Bone marrow (tissue), 2 donors: Measurements from ENCODE around the gene HERC2.

ENCODE experiments used
- DNase-seq, 2 donors: peaks; one replicate each; lab custom pipeline; 2025; lab: John Stamatoyannopoulos, UW

The HERC2 gene

GRCh38 chr15:28097656-28098359 lies 224.2 kb downstream of the HERC2 start:
- no peak for DNase-seq

DNA sequence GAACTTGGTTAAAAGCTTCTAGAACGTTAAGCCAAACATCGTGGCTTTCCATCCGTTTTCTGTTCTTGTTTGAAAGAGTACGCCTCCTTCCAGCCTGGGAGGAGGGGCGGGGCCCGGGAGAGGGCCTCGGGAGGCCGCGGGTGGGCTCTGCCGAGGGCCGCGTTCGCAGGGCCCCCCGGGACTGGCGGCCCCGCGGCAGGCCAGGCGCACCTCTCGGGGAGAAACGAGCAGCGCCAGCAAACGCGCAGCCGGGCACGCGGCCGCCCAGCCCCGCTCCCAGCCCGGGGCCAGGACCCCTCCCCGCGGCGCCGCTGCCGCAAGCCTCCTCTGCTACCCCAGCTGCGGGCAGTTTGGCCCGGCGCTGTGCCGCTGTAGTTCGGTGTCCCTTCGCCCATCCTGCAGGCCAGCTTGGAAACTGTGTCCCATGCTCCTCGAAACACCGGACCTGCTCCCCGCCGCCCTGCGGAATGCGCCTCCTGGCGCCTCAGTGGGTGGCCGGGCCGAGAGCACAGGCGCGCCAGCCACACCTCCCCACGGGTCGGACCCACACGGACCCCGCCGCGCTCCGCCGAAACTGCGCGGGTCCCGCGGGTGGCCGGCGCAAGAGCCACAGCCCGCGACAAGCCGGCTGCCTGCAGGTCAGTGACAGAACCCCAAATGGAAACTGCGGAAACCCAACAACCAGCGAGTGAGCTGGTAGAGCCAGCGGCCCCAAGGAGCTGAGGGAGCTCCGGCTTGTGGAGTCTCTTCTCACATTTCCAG lies 225.1 kb downstream of the HERC2 start:
- DNase-seq = no peak

- DNase-seq = no peak
Measured at GRCh38 chr15:28096411-28096669, 225.6 kb downstream of the HERC2 start.

GRCh38 chr15:28094732-28095521 lies 227.1 kb downstream of the HERC2 start:
- DNase-seq = no peak

DNA sequence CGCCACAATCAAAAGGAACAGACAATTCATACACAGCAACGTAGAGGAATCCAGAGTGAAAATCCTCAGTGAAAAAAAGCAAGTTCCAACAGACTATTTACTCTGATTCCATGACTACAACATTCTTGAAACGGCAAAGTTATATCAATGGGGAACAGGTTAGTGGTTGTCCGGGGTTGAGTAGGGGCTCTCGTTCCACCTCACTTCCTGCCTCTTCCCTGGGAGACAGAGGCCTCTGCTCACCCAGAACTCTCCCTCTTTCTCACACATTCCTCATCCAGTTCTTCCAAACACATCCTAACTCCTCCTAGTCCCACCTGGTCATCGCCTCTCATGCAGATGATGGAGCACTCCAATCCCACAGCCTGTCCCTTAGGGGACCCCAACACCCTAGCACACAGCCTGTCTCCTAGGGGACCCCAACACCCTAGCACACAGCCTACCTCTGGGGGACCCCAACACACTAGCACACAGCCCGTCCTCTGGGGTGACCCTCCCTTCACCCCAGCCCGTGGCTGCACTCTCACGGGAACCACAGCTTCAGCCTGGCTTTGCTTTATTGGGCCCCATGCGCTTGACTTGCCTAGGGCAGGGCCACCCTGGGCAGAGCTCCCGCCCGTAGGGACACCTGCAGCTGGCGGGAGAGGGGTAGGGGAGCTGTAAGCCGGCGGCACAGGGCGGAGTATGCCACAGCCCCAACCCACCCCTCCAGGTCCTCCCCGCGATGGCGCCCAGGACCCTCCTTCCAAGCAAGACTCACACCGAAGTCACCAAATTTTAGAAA lies 228.0 kb downstream of the HERC2 start:
- DNase-seq = no peak

DNA sequence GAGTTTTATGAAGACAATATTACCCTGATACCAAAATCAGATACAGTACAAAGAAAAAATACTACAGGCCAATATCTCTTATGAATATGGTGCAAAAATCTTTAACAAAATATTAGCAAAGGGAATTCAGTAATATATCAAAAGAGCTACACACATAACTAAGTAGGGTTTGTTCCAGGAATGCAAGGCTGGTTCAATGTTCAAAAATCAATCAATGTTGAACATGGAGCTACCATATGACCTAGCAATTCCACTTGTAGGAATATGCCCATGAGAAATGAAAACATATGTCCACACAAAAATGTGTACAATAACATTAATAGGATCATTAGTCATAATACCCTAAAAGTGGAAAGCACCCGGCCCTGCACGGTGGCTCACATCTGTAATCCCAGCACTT lies 230.7 kb downstream of the HERC2 start:
- no peak for DNase-seq

DNA sequence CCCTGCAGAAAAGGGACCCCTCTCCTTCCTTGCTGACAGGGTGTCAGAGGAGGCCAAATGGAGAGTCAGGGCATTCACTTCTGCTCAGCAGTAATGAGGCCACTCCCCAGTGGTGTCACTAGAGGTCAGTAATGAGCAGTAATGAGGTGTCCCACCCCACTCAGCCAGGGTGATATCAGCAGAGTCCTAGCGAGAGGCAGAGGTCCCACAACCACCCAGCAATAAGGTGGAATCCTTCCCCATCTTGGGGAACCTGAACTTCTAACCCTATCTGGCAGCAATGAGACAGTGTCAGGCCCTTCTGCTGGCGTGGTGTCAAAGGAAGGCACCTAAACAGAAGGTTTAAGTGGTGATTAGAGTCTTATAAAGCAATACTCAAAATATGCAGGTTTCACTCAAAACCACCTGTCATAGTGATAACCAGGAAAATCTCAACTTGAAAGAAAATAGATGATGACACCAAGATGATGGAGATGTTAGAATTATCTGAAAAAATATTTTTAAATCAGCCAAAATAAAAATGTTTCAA lies 235.7 kb downstream of the HERC2 start:
- DNase-seq = peak in 1 of 2 donors; percentile 26

DNA sequence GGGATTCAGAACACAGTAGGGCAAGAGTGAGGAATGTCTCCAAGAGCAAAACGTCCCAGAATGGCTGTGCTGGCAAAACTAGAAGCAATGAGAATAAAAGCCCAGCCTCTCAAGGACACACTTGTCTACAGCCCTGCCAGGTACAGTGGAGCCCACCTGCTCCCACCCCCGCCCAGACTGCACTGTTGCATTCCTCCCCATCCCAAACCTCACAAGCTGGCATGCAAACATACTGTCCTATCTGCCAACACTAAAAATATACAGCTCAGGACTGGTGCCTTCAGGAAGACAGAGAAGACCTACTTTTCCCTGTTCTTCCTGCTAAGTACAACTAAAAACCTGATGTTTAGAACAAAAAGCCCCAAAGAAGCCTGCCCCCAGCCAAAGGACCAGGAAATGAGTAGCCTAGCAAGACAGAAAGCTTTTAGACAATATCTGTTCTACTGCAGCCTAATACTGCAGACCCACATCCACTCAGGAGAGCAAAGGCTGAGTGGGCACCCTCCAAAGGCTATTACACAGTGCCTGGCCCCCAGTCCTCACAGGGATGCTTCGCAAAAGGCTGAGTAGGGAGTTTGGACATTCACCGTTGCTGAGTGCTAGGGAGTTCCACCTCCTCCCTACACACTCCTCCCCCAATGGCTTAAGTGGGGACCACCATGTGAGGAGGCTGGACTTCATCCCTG lies 236.3 kb downstream of the HERC2 start:
- no peak for DNase-seq

DNA sequence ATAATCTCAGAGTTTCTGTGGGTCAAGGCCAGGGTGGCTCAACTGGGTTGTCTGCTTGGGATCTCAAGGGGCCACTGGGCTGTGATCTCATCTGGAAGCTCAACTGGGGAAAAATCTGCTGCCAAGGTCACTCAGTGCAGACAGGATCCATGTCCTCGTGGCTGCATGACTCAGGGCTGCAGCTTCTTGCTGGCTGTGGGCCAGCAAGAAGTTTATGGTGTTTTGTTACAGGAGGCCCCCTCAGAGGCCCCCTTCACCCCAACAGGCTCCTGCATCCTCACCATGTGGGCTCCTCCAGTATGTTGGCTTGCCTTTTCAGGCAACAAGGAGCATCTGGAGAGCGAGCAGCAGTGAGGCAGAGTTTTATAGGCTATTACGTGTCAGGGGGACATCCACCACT lies 237.4 kb downstream of the HERC2 start:
- DNase-seq = no peak

- no peak for DNase-seq
Measured at GRCh38 chr15:28082891-28083684, 238.9 kb downstream of the HERC2 start.

GRCh38 chr15:28081594-28081993 lies 240.4 kb downstream of the HERC2 start:
- DNase-seq = no peak

DNA sequence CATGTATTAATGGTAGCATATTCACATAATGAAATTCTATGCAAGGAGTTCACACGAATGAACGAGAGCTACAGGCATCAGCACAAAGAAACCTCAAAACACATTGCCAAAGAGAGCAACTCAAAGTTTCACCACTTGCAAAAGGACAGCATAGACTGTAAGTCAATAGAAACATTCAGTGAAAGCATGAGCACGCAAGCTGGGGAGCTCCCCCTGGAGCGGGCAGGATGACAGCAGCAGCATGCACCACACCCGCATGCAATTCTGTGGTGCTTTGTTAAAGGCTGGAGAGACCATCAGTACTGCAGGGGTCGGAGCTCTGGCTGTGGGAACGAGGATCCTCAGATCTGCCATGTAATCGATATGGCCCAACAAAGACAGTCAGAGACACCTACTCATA lies 241.6 kb downstream of the HERC2 start:
- no peak for DNase-seq

DNA sequence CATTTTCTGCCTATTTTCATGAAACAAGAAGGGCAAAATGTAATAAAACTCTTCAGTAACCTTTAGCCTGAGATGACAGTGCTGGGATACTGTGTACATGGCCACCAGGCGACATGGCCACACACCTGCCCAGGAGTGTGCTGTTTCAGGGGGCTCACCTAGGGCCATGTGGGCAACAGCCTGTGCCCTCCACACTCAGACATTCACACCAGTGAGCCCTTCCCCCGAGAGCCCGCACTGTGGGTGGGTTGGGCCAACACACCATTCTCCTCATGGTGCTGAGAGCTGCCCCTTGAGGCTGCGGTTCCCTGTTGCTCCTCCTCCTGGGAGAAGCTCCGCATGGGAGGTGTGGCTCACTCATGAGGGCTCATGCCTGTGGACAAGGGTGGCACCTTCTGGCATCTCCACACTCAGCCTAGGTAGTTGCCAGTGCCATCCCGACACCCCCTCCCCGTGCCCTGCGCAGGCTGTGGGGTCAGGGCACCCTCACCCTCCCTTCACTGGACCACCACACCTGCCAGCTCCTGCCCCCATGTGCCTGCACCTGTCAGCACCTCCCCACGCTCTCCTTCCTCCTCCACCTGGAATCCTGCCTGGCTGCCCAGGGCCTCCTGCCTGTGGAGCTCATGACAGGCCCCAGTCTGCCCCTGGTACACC lies 242.5 kb downstream of the HERC2 start:
- DNase-seq = no peak

DNA sequence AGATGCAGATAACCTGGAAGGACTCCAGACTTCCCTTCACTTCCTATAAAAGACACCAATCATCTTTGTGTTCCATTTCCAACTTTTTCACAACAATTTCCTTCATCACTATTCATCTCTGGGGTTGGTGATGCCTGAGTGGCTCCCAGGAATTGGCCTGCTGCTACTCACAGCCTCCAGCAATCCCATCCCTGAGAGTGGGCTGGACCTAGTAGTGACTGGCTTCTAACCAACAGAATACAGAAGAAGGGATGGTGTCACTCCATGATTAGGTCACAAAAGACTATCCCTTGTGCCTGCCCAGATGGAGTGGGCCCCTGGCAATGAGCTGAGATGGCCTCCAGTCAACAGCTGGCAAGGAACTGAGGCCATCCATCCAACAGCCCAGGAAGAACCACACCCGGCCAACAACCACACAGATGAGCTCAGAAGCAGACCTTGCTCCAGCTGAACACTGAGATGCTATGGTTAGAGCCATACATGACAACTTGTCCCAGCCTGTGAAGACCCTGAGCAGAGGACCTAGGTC lies 243.7 kb downstream of the HERC2 start:
- DNase-seq = no peak

DNA sequence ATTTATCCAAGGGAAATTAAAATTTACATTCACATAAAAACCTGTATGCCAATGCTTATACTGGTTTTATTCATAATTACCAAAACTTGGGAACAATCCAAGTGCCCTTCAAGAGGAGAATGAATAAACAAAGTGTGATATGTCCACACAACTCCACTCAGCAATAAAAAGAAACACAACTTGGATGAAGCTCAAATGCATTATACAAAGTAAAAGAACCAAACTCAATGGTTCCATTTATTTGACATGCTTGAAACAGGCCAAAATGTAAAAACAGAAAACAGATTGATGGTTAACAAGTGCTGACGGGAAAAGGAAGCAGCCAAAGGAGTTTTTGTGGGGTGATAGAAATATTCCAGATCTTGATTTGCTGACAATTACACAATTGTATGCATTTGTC lies 246.4 kb downstream of the HERC2 start:
- DNase-seq = no peak

DNA sequence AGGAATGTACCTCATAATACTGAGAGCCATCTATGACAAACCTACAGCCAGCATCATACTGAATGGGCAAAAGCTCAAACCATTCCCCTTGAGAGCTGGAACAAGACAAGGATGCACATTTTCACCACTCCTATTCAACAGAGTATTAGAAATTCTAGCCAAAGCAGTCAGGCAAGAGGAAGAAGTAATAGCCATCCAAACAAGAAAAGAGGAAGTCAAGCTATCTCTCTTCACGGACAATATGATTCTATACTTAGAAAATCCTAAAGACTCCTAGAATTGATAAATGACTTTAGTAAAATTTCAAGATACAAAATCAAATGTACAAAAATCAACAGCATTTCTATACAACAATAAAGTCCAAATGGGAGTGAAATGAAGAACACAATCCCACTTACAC lies 253.0 kb downstream of the HERC2 start:
- no peak for DNase-seq

DNA sequence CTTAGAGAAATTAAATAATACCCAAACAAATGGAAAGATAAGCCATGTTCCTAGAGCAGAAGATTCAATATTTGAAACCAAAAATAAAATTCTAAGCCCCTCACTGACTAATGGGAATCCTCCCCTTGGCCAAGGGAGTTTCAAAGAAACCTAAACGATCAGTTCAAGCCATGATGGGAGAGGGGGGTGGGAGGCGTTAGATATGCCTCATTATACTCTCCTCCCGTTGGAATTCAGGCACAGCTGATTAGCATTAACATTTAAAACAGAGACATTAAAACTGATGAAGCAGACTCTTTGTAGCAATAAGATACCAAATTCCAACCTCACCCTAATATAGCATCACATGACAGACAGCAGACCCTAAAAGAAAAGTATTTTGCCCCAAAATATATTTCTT lies 255.7 kb downstream of the HERC2 start:
- no peak for DNase-seq
